ENCODE results near the gene NUMB.

The NUMB gene

DNA sequence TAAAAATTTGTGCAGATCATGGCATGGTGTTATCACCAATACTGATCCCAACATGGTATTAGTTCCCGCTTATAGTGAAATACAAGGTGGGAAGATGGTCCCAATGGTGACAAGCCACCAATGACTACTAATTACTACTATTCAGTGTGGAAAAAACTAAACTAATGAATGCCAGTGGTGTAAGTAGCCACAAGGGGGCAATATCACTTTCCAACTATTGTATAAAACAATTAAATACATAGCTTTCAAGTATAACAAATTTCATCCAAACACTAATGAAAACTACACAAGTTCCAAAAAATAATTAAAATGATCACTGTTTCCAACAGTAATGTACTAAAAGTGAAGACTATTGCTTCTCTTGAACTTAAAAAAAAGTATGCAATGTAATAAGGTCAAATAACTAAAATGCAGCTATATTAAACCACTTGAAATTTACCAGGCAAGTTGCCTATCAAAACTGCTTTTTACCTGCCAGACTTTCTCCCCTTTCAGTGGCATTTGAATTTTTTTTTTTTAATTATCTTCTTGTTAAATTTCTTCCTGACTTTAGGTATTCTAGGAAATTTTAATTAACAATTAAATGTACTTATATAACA lies 163.0 kb downstream of the NUMB start:
- peak; percentile 35 for DNase-seq (ENCODE audit: low read depth)
- TF ChIP-seq, protein P1, sequence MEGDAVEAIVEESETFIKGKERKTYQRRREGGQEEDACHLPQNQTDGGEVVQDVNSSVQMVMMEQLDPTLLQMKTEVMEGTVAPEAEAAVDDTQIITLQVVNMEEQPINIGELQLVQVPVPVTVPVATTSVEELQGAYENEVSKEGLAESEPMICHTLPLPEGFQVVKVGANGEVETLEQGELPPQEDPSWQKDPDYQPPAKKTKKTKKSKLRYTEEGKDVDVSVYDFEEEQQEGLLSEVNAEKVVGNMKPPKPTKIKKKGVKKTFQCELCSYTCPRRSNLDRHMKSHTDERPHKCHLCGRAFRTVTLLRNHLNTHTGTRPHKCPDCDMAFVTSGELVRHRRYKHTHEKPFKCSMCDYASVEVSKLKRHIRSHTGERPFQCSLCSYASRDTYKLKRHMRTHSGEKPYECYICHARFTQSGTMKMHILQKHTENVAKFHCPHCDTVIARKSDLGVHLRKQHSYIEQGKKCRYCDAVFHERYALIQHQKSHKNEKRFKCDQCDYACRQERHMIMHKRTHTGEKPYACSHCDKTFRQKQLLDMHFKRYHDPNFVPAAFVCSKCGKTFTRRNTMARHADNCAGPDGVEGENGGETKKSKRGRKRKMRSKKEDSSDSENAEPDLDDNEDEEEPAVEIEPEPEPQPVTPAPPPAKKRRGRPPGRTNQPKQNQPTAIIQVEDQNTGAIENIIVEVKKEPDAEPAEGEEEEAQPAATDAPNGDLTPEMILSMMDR (conservative IDR thresholded peaks at IDR 0.05; ENCODE audit: low read length): peak; percentile 75
- no peak overlapping the region for H3K4me3 ChIP-seq (ENCODE audit: low read length)

DNA sequence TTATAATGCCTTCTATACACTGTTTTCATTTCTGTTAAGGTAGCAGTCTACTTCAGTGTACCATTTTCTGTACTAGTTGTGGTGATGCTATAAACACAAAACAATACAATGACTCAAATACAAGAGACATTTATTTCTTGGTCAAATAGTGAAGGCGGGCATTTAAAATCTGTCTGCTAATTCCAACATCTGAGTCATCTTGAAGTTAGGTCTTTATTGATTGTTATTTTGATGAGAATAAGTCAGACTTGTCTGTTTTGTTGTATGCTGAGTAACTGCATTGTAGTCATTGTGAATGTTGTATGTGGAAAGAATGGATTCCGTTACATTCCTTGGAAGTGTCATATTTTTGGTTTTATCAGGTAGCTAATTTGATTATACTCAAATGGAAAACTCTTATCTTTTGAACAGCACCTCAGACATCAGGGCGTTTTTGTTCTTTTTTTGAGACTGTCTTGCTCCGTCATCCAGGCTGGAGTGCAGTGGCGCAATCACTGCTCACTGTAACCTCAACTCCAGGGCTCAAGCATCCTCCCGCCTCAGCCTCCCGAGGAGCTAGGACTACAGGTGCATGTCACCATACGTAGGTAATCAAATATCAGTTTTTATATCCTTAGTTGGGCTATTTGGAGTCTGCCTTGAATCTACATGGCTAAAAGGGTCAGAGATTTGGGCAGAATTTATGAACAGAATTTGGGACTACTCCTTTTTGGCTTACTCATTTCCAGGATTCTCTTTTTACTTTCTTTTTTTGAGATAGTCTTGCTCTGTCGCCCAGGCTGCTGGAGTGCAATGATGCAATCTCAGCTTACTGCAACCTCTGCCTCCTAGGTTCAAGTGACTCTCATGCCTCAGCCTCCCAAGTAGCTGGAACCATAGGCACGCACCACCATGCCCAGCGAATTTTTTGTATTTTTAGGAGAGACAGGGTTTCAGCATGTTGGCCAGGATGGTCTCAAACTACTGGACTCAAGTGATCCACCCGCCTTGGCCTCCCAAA lies 164.3 kb downstream of the NUMB start:
- DNase-seq (ENCODE audit: low read depth): no peak
- TF ChIP-seq, protein P1 (conservative IDR thresholded peaks at IDR 0.05; ENCODE audit: low read length): no peak
- H3K4me3 ChIP-seq (ENCODE audit: low read length): no peak overlapping the region

DNA sequence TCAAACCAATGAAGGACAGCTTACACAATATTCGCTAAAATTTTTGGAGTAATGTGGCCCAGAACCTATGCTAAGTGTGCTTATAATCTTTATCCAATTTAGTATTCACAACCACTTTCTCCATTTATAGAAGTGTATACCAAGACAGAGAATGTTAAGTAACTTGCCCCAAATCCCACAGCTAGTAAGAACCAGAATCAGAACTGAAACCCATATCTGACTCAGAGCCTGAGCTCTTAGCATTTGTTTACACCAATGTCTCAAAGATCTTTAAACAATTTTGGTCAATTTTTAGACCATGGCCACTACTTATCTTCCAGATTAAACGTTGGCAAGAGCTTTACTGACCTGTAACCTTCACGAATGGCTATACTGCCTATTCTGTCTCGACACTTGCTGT lies 168.1 kb downstream of the NUMB start:
- TF ChIP-seq, protein P1 (conservative IDR thresholded peaks at IDR 0.05; ENCODE audit: low read length): no peak
- no peak overlapping the region for H3K4me3 ChIP-seq (ENCODE audit: low read length)
- no peak for DNase-seq (ENCODE audit: low read depth)

DNA sequence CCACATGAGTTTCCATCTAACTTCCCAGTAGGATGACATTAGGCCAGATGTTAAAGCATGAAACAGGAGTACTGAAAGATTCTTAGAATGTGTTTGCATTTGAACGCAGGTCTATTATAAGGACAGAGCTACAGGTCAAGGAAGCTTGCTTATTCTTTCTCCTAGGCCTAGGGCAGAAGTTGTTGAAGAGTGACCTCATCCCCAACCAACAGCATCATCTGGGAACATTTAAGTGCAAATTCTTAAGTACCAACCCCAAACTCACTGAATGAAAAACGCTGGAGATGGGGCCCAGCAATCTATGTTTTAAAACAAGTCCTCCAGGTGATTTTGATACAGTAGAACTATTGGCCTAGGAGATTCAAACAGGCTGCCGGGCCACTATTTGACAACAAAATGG lies 168.6 kb downstream of the NUMB start:
- H3K4me3 ChIP-seq (ENCODE audit: low read length): no peak overlapping the region
- DNase-seq (ENCODE audit: low read depth): peak; percentile 32
- TF ChIP-seq, protein P1 (conservative IDR thresholded peaks at IDR 0.05; ENCODE audit: low read length): no peak

DNA sequence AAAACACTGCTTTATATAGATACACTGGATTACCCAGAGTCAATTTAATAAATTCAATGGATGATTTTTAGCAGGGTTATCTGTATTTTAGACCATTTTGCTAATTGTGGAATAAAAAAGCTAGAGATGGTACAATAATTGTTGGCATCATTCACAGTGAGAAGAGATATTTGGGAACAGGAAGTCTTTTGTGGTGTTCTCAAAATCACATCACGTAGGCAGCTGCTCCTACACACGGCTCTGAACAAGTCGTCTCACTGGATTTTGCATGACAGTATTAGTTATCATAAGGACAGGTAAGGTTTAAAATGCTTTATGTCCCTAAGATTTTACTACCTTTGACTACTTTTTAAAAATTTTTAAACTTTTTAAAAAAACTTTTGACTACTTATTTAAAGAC lies 169.0 kb downstream of the NUMB start:
- no peak overlapping the region for H3K4me3 ChIP-seq (ENCODE audit: low read length)
- no peak for DNase-seq (ENCODE audit: low read depth)
- TF ChIP-seq, protein P1 (conservative IDR thresholded peaks at IDR 0.05; ENCODE audit: low read length): no peak

DNA sequence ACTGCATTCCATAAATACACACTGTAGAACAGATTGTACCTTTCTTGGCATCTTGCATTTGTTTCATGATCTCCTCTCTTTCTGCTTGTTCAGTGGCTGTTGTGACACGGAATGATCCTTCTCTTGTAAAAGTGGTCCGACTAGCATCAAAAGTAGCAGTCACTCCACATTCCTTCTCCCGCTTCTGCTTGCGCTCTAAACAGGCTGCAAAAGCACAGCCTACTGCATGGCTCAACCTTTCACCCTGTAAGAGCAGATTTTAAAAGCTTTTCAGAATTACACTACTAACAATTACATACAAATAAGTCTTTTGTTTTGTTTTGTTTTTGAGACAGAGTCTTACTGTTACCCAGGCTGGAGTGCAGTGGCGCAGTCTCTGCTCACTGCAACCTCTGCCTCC lies 171.3 kb downstream of the NUMB start:
- TF ChIP-seq, protein P1 (conservative IDR thresholded peaks at IDR 0.05; ENCODE audit: low read length): no peak
- no peak overlapping the region for H3K4me3 ChIP-seq (ENCODE audit: low read length)
- no peak for DNase-seq (ENCODE audit: low read depth)

Measured in AG10803 (cell line).